CD1c-positive myeloid dendritic cell (primary cell): ENCODE measurements around the gene CHID1.

Experiments
- DNase-seq: peaks from one replicate; pipeline ENCODE4 v3.0.0-alpha.2; 2016; ENCODE audit errors: extremely low spot score

CHID1 gene

DNA sequence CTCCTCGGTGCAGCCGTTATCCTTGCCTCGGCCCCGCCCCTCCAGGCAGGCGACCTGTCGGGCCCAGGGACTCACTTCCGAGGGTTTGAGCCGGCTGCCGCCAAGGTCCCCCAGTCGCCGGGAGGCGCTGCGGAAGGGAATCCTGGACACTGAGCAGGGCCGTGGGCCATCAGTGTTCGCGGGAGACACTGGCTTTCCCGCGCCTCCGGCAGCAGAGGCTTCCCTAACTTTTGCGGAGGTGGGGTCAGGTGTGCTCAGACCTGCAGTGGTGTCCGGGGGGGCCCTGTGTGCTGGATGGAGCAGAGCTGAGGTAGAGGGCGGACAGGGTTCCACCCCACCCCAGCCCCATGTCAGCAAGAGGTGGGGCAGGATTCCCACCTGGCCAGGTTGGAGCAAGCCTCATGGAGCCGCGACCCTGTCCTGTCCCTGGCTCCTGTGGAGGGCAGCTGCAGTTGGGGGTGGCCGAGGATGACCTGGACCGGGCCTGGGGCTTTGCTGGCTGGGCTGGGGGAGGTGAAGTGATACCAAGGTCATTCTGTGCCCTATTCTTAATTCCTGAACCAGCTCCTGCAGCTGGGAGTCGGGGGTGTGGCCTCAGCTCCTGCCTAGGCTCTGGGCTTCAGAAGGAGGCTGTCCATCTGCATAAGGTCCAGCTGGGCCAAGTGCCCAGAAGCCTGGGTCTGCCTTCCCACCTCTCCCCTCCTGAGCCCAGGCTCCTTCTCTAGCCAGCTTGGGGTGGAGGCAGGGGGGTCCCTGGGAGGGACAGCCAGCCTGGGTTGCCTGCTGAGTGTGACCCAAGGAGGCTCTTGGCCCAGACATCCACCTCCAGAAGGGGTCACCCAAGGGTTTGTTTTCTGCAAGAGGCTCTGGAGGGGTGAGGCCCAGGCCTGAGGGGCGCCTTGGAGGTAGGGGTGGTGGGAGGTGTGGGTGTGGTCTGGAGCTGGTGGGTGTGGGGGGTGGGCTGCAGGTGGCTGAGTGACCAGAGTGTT lies 59.5 kb downstream of the CHID1 start:
- no peak for DNase-seq

DNA sequence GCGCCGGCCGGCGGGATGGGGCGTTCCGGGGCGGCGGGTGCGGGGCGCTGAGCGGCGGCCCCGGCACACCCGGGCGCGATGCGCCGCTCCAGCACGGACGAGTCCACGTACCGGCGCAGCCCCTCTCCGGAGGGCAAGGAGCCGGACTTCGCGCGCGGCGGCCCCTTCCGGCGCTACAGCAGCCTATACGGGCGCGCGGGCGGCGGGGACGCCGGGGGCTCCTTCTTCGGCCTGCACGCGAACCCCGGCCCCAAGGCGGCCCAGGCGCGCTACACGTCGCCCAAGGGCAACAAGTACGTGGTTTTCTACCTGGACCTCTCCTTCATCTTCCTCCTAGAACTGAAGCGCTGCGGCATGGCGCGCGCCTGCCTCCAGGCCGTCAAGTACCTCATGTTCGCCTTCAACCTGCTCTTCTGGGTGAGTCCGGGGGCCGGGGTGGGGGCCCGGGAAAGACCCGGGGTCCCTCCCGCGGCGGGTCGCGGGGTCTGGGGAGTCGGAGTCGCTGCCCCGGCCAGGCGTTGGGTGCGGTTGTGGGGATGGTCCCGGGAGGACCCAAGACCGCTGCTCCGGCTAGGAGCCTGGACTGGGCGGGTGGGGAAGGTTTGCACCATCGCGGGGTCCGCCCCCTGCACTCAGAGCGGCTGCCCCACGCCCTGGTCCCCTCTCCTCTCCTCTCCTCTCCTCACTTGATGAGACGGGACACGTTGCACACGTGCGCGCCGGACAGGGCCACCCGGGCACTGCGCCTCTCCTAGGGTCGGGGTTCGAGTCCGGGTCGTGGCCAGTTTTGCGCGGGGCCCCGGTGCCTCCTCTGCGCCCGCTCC lies 60.4 kb downstream of the CHID1 start:
- no peak for DNase-seq

DNA sequence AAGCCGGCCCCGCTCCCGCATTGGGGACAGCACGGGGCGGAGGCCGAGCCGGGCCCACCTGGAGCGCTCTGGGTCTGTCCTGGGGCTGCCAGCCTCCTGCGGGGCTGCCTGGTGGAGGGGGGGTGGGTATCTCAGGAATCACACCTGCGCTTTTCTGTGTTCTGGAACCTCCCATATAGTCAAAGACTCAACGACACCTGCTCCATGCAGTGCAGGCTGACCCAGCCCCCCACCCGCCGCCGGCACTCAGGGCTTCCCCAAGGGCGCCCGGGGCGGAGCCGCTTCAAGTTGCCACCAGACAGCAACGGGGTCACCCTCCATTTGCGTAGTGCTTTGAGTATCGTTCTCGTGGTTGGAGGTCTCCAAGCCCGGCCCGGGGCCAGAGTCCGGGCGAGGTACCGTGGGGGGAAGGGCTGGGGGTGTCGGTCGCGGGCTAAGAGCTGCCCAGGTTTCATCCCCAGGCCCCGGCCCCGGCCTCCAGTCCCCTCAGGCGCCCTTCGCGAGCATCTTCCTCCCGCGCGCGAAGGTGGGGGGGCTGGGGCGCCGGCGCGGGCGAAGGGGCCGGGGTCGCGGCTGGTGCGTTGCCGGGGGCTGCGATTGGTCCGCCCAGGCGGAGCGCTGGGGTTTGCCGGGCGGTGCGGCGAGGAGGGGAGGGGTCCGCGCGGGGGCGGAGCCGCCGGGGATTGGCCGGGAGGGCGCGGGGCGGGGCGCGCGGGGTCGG lies 61.3 kb downstream of the CHID1 start:
- no peak for DNase-seq

DNA sequence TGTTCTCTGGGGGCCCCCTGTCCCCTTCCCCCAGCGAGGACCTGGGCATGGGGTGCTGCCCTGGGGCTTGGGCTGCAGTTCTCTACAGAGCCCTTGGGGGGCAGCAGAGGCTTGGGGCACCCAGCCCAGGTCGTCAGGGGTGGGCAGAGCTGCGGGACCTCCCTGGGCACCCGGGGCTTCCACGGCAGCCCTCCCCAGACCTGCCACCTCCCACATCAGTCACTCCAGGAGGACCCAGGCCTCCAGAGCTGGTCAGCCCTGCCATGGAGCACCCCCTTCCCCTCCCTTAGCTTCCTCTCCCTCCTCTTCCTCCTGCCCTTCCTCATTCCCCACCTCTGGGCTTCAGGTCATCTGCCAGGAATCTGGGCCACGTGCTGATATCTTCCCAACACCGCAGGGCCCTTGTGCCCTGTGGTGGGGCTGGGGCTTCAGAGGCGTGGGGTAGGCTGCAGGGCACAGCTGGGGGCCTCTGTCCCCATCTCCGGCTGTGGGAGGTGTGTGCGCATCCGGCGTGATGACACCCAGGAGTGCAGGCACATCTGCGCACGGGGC lies 62.2 kb downstream of the CHID1 start:
- peak; percentile 55 for DNase-seq

DNA sequence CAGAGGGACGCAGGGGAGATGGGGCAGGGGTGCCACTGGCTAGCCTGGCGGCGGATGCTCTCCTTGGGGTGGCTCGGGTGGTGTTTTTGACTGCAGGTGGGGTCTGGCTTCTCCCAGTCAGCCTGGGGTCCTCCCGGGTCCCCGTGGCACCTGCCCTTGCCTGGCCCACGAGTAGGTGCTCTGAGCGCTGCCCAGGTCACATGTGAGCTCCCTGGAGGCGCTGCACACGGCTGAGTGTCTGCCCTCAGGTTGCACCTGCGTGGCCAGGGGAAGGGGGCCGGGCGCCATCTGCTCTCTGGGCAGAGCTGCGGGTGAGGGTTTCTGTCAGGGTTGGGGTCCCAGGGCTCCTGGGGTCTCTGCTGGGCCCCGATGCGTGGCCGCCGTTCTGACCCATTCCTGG lies 62.7 kb downstream of the CHID1 start:
- no peak for DNase-seq

DNA sequence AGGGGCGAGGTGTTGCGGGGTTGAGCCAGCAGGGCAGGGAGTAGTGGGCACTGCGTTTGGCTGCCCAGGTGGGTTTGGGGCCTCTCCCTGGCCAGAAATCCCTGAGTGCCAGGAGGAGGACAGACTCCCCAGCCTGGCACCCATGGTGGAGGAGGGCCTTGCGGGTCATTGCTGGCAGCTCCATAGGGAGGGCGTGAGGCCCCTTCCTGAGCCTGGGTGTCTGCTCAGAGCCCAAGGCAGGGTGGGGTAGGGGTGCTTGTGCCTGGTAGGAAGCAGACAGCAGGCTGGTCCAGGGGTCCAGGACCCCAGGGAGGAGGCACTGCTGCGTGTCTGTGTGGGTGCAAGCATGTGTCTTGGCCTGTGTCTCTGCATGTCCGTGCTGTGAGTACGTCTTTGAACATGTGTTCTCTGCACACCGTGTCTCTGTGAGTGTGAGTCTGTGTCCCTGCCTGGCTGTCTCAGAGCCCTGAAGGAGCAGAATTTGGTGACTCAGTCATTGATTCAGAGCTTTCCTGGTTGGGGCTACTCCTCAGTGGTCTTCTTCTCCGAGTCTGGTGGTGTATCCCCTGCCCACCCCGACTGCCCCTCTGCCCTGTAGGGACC lies 64.0 kb downstream of the CHID1 start:
- no peak for DNase-seq

DNA sequence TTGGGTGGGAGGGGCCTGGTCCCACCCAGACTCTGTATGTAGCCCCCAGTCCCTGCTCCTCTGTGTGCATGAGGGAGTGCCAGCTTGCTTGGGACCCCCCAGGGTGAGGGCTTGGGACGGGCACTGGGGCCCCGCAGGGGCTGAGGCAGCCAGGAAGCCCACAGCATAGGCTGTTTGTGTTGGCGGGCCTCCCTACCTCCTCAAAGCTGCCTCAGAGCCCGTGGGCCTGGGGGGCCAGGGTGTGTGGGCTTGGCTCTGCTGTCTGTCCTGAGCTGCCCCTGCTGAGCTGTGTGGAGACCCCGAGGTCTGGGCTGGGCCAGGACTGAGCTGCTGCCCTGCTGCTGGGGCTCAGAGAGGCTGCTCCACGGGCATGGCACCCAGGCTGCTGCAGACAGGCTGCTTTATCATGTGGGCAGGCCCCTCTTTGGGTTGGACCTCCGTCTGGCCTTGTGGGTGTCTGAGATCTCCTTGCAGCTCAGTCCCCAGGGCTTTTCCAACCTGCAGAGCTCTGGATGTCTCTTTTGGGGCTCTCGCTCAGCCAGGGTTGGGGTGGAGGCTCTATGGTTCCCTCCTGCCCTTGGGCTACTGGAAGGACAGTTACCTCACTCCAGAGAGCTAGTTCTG lies 64.6 kb downstream of the CHID1 start:
- DNase-seq: no peak

DNA sequence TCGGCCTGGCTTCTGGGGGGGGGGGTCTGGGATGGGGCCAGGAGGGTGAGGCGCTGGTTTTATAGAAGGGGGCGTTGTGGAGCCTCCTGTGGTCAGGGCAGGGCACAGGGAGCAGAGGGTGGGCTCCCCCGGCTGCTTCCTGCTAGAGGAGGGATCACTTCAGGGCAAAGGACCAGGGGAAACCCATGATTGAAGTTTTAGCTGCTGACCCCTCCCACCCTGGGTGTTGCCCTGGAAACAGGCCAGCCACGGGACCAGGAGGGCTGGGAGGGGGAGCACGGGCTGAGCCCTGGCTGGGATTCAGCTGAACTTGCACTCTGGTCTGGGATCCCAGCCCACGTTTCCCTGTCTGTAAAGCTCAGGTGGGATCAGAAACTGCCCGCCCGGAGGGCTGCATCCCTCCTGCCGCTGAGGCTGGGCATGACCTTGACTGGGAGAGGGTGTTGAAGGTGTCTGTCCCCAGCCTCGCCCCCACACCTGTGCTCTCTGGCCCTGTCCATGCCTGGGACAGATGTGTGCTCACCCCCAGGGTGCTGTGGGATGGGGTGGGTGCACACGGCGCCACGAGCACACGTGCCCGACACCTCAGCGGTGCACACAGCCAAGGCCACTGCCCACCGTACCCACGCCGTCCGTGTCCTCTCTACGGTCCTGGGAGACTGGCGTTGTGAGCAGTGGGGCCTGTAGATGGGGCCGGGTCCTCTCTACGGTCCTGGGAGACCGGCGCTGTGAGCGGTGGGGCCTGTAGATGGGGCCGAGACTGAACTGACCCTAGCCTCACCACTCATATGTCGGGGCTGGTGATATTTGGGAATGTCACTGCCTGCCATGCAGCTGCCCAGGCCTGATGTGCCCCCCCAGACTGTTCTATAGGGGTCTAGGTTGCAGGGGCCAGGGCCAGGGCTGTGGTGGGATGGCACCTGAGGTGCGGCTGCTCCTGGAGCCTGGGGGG lies 65.6 kb downstream of the CHID1 start:
- DNase-seq: peak; percentile 53

DNA sequence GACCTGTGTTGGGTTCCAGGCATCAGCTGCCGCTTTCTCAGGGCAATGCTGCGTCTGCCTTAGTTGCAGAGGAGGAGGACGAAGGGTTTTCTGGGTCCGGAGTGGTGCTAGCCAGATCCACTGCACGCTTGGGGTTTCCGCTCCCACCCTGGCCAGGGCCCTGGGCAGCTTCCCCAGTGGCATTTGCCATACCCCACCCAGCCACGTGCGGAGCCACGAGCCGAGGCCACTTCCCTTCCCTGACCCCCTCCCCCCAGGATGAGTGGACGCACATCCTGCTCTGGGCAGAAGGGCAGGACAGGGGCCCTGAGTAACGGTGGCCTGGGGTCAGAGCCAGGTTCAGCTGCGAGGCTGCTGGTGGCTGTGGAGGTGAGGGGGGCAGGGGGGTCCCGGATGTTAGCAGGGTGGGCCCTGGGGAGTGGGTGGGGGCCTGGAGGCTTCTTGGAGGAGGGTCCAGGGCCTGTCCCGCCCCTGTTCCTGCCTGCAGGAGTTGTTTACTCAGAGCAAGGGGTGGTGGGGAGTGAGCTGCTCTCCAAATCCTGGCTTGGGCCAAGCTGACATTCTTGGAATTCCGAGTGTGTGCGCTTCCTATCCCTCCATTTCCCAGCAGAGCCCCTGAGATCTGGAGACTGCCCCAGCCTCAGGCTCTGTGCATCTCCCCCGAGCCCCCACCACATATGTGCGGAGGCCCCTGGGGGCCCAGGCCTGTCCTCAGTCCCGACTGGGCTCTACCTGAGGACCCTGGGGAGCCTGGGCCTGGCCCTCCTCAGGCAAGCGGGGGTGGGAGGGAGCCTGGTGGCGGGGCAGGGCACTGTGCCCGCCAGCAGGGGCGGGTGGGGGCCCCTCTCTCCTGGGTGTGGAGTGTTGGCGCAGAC lies 66.6 kb downstream of the CHID1 start:
- DNase-seq: peak; percentile 75

DNA sequence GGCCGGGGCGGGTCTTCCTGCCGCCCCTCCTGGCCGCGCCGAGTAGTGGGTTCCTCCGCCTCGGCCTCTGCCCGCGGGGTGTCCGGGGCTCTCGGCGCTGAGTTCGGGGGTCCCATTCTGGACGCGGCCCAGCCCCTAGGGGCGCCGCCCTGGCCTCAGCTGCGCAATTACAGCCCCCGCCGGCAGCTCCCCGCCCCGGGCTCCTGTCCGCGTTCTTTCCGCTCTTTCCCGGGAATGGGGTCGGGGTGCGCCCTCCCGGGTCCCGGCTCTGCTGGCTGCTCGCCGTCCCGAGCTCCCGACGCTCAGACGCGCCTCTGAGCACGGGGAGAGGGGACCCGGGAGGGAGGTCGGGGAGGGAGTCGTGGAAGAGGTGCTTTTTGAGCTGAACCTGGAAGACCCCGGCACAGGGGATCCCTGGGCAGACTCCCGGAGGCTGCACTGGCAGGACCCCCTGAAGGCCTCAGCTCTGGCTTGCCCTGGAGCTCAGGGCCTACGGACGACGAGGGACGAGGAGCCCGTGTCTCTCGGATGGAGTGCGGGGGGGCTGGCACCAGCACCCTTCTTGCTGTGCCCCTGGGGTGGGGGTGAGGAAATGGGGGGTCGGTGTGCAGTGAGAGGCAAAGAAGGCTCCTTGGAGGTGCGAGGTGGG lies 67.4 kb downstream of the CHID1 start:
- no peak for DNase-seq

DNA sequence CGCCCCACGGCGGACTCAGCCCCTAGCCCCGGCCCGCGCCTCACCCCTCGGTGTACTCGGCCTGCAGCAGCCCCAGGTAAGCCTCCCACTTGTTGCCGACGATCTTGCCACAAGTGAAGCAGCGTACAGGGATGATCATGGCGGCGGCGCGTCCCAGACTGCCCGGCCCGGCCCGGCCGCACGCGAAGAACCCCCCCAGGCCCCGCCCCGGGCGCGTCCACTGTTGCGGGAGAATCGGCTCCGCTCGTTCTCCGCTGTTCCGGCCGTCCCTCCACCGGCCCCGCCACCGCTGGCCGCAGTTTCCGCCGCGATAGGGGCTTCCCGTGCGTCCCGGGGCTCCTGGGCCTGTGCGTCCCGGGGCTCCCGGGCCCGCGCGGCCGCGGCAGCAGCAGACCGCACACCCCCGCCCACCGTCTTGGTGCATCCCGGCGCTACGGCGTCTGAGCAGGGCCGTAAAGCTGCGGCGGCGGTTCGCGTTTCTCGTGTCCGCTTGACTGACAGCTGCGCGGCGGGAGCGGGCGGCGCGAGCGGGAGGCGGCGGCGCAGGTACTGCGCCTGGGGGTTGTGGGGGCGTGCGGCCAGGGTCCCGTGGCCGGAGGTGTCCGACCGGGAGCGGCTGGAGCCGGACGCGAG lies 68.1 kb downstream of the CHID1 start, which contains the start of the genes POLR2L and TSPAN4:
Gene POLR2L, minus strand, starts transcription at position 160 of the 633 bp plus-strand sequence. Its CDS starts 21 bp downstream, at position 139.
Gene TSPAN4, plus strand, starts transcription at position 483 of the 633 bp plus-strand sequence. CDS start 7,453 bp downstream, outside the sequence.
- peak; percentile 93 for DNase-seq

DNA sequence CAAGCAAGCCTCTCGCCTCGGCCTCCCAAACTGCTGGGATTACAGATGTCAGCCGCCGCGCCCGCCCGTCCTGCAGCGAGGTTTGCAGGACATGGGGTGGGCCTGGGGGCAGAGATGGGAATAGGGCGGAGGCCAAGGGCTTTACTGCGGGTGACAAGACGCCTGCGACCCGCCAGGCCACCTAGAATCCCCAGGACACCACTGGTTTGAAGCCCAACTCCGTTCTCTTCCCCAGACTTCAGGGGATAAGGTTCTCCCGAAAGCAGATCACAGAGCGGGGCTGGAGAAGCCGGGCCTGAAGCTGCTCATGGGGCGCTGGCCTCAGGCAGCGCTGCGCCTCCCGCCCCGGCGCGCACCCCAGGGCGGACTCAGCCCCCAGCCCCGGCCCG lies 68.6 kb downstream of the CHID1 start:
- no peak for DNase-seq

DNA sequence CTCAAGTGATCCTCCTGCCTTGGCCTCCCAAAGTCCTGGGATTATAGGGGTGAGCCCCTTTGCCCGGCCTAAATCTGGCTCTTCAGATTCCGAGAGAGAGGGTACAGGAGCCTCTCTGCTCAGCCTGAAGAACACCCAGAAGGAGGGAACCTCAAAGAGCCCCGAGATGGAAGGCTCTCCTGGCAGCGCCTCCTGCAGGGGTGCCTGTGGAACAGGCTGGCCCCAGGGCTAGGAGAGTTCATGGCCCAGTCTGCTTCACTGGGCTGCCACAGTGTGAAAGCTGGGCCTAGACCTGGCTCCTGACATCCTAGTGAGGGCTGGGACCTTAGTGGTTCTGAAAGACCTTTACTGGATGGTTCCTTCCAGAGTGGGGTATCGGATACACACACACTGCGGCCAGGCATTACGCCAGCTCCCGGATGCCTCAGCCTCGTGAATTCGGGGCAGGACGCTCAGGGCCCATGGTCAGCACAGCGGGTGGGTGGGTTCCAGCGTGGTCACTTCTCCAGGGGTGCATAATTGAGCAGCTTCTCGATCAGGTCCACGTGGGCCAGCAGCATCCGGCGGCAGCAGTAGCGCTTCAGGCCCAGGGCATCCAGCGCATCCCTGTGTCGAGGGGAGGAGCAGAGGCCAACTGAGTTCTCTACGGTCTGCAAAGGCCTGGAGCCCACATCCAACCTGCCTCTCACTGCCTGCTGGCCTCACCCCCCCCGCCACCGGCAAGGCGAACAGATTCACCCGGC lies 70.6 kb downstream of the CHID1 start:
- no peak for DNase-seq

DNA sequence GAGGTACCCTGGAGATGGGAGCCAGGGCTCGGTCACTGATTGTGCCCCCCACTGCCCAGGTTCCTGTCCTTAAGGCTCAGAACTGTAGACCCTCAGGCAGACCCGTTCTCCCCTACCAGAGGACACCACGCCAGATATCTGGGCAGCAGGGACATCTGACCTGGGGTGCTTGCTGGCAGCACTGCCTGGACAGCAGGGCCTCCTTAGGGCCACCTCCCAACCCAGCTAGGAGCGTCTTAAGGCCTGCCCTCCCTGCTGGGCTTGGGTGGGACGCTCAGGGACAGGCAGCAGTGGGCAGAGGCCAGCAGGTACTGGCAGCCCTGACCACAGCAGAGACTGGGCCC lies 71.4 kb downstream of the CHID1 start:
- no peak for DNase-seq

DNA sequence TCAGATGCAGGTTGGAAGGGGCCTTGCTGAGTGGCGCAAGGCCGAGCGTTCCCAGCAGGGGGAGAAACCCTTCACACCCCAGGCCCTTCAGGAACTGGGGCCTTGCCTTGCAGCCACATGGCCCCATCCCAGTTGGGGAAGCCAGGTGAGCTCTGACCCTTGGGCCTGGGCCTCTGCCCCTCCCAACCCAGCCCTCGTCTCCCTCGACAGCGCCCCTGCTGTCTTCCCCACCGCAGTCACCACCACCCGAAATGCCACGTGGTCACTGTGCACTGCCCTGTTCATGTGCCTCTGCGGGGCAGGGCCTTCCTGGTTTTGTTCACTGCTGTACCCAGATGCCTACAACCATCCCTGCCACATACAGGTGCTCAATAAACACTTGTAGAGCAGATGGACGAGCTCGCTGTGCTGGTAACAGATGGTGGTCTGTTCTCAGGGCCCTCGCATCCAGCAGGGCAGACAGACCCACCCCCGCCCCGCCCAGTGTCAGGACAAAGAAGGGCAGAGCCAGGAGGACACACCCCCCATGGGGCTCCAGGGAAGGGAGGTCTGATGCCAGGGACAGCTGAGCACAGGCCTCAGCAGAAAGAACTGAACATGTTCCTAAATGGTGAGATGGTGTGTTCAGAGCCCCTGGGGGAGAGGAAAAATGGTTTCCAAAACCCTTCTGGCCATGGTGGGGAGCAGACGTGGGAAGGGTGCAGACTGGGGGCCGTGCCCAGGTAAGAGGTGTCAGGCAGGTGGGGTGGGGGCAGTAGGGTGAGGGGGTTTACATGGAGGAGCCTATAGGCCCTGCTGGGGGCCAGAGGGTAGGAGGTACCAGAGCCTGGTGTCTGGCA lies 72.0 kb downstream of the CHID1 start:
- DNase-seq: no peak

DNA sequence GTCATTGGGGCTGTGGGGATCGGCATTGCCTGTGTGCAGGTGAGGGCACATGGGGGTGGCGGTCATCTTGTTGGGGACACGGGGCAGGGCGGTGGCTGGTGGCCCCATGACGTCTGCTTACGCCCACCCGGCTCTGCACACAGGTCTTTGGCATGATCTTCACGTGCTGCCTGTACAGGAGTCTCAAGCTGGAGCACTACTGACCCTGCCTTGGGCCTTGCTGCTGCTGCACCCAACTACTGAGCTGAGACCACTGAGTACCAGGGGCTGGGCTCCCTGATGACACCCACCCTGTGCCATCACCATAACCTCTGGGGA lies 72.7 kb downstream of the CHID1 start:
- no peak for DNase-seq
